Measurements from ENCODE around the gene SFXN4.

GRCh38 chr10:119190954-119191785 lies 25.7 kb upstream of the SFXN4 start:
- no peak for TF ChIP-seq CTCF (IDR thresholded peaks at IDR 0.05)
- TF ChIP-seq POLR2A (IDR thresholded peaks at IDR 0.05): no peak
